Prostate gland (tissue), 2 donors: ENCODE data around the gene DNMT3B.

Experiments used
- CTCF ChIP-seq, 4 experiments: fragments of 200-600 bp in 2 of 4; fragments of 450-650 bp in 2 of 4; sonication (generic) in 2 of 4; IDR thresholded peaks; 1 replicate in 3 of 4; 2 replicates in 1 of 4; pipeline ENCODE4 v1.5.1; 2016 to 2019; ENCODE audit warnings: antibody characterized with exemption in 4 of 4, mild to moderate bottlenecking in 2 of 4, moderate library complexity in 2 of 4
- POLR2A ChIP-seq: fragments of 450-650 bp; IDR thresholded peaks from one replicate; pipeline ENCODE4 v1.6.1; 2016; ENCODE audit warnings: antibody characterized with exemption, mild to moderate bottlenecking

GRCh38 chr20:32841174-32841573 lies 79.0 kb downstream of the DNMT3B start:
- TF ChIP-seq CTCF (IDR thresholded peaks at IDR 0.05) (no peak), POLR2A (no peak)
